ENCODE results near the gene OR2AT4. TPM values are rescaled to one million over a fixed set of nuclear protein-coding genes. Genes with fewer than 3 reads are reported as not detected.

The OR2AT4 gene
- total and polyA plus RNA-seq, 11 donors = not detected

DNA sequence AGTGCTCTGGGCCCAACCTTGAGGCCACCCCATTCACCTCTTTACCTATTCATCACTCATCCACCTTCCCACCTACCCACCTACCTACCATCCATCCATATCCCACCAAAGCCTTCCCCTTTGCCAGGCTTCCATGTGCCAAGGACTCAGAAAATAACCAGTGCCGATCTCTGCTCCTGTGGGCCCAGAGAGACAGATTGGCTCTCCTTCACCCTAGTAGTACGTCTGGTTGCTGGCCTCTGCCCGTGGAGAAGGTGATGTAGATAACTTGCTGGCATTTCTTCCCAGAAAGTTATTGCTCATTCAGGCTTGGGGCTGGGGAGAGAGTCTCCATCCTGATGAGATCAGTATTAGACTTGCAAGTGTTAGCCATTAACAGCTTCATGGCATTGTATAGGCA is 62.8 kb downstream of the OR2AT4 start:
- TF ChIP-seq, protein P1, sequence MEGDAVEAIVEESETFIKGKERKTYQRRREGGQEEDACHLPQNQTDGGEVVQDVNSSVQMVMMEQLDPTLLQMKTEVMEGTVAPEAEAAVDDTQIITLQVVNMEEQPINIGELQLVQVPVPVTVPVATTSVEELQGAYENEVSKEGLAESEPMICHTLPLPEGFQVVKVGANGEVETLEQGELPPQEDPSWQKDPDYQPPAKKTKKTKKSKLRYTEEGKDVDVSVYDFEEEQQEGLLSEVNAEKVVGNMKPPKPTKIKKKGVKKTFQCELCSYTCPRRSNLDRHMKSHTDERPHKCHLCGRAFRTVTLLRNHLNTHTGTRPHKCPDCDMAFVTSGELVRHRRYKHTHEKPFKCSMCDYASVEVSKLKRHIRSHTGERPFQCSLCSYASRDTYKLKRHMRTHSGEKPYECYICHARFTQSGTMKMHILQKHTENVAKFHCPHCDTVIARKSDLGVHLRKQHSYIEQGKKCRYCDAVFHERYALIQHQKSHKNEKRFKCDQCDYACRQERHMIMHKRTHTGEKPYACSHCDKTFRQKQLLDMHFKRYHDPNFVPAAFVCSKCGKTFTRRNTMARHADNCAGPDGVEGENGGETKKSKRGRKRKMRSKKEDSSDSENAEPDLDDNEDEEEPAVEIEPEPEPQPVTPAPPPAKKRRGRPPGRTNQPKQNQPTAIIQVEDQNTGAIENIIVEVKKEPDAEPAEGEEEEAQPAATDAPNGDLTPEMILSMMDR (IDR thresholded peaks at IDR 0.05) = no peak
- no peak for TF ChIP-seq POLR2A (IDR thresholded peaks at IDR 0.05)
- 84 to 90% (median 86%) methylated on average over 3 of the region's 3 CpGs for WGBS, 4 donors
- no peak overlapping the region for H3K4me3 ChIP-seq
- H3K27ac ChIP-seq = no peak overlapping the region
- H3K9me3 ChIP-seq = no peaks in the 10 kb centered on the region
- peaks cover 0 to 11% (median 0%) of the 10 kb centered on the region in 12 donors for H3K4me1 ChIP-seq
- no peaks in the 10 kb centered on the region for H3K27me3 ChIP-seq
- DNase-seq (no peak), ATAC-seq (no peak)
- intact Hi-C loops (cut with DNase I) = loop anchor here in 7 of 10 donors (2.0 to 5.0 kb wide), 3 partner anchors 103 to 107 kb away; no protein-coding TSS in a partner anchor
- no peaks in the 10 kb centered on the region for H3K36me3 ChIP-seq

DNA sequence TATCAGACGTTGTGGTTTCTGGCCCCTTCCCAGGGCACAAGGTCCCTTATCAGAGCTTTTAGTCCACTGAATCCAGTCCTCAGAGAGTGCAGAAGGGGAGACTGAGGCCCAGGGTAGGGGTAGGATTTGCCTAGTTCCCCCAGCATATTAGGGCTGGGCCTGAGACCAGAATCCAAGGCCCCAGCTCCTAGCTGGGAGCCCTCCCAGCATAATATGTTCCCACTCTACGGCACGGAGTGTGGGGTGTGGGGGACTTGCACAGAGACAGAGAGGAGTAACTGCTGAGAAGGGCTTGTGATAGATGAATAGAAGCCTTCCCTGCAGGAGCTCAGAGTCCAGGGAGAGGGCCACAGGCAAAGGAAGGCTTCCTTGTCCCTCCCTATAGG is 64.1 kb downstream of the OR2AT4 start:
- DNase-seq (no peak), ATAC-seq (no peak)
- Histone ChIP-seq H3K4me3 (no peak overlapping the region), H3K27me3 (no peaks in the 10 kb centered on the region), H3K4me1 (peaks cover 0 to 11% (median 0%) of the 10 kb centered on the region in 12 donors), H3K9me3 (no peaks in the 10 kb centered on the region), H3K27ac (no peak overlapping the region), H3K36me3 (no peaks in the 10 kb centered on the region)
- 85 to 89% (median 88%) methylated on average over 3 of the region's 3 CpGs for WGBS, 4 donors
- intact Hi-C loops (cut with DNase I) = loop anchor here in 9 of 10 donors (1.0 to 5.0 kb wide), 5 partner anchors 102 to 105 kb away; no protein-coding TSS in a partner anchor
- TF ChIP-seq, protein P1 (IDR thresholded peaks at IDR 0.05) = no peak
- TF ChIP-seq POLR2A (IDR thresholded peaks at IDR 0.05) = no peak

DNA sequence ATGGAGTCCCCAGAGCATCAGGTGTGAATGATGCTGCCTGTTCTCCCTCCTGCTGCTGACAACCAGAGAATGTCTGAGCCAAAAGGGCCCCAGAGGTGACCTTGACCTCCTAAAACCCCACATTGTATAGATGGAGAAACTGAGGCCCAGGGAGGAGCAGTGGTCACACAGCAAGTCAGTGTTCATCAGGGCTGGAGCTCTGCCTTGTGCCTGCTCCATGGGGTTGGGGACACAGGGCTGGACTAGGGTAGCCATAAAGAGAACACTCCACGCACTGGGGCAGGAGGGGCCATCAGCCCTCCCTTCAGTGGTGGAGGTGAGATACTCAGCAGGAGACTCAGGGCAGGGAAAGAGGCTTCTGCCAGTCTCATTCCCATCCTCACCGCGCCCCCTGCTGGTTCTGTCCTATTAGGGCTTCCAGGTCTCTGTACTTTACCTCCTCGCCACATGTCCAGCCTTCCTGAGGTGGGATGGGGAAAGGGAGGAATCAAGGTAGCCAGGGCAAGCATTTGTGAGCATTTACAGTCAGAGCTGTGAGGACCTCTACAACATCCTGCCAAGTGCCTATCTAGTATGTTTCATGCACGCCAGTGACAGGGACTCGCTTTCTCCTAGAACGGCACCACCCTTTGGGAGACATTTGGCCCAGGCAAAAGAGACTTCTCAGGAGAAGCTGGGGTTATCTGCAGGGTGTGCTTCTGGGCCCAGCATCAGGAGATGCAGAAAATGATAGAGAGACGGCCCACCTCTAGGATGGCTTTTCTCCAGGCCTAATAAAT is 64.7 kb downstream of the OR2AT4 start:
- TF ChIP-seq, protein P1 (IDR thresholded peaks at IDR 0.05) = peak; percentile 50 to 74 (median 64)
- no peak for TF ChIP-seq POLR2A (IDR thresholded peaks at IDR 0.05)
- intact Hi-C loops (cut with DNase I) = loop anchor here (1.0 to 5.0 kb wide), 5 partner anchors 101 to 105 kb away; no protein-coding TSS in a partner anchor
- H3K4me3 ChIP-seq = no peak overlapping the region
- DNase-seq = peak; percentile 65 to 87 (median 76)
- 27 to 68% (median 64%) methylated on average over 5 to 8 of the region's 8 CpGs for WGBS, 4 donors
- no peaks in the 10 kb centered on the region for H3K9me3 ChIP-seq
- H3K4me1 ChIP-seq = peaks cover 0 to 11% (median 0%) of the 10 kb centered on the region in 12 donors
- H3K27me3 ChIP-seq = no peaks in the 10 kb centered on the region
- no peaks in the 10 kb centered on the region for H3K36me3 ChIP-seq
- no peak overlapping the region for H3K27ac ChIP-seq
- peak; percentile 49 to 84 (median 78) for ATAC-seq

Other genes starting within 250 kb of the OR2AT4 start
- gene XRRA1, start 147.8 kb downstream of the OR2AT4 start, total RNA-seq = 10 to 100 TPM in 8 of 9 donors, 1 to 10 TPM in 1; 5.3 to 26.6 (median 13.4) TPM
- 1 to 10 TPM; 3.9 to 9.0 TPM for gene XRRA1, start 147.8 kb downstream of the OR2AT4 start, polyA plus RNA-seq
- 100 to 1,000 TPM in 6 of 9 donors, 10 to 100 TPM in 3; 21.8 to 136 (median 109) TPM for gene SPCS2, start 147.6 kb downstream of the OR2AT4 start, total RNA-seq
- gene SPCS2, start 147.6 kb downstream of the OR2AT4 start, polyA plus RNA-seq = 100 to 1,000 TPM; 117 to 123 TPM
- gene NEU3, start 107.9 kb downstream of the OR2AT4 start, total RNA-seq = 10 to 100 TPM in 3 of 9 donors, 1 to 10 TPM in 6; 5.1 to 16.6 (median 7.7) TPM
- 10 to 100 TPM in 1 of 2 donors, 1 to 10 TPM in 1; 6.0 to 14.1 TPM for gene NEU3, start 107.9 kb downstream of the OR2AT4 start, polyA plus RNA-seq
- 100 to 1,000 TPM in 1 of 9 donors, 10 to 100 TPM in 7, 1 to 10 TPM in 1; 8.1 to 167 (median 18.6) TPM for gene SLCO2B1, start 54.2 kb upstream of the OR2AT4 start, total RNA-seq
- 1 to 10 TPM; 4.7 to 9.8 TPM for gene SLCO2B1, start 54.2 kb upstream of the OR2AT4 start, polyA plus RNA-seq
- gene TPBGL, start 143.9 kb upstream of the OR2AT4 start, total RNA-seq = 1 to 10 TPM in 1 of 9 donors, under 1 TPM in 4, not detected in 4; 0.08 to 1.0 (median 0.19) TPM
- gene TPBGL, start 143.9 kb upstream of the OR2AT4 start, polyA plus RNA-seq = under 1 TPM in 1 of 2 donors, not detected in 1; 0.07 TPM

All from heart left ventricle (tissue), 16 donors.